ENCODE data around the gene PIK3C2G.

DNA sequence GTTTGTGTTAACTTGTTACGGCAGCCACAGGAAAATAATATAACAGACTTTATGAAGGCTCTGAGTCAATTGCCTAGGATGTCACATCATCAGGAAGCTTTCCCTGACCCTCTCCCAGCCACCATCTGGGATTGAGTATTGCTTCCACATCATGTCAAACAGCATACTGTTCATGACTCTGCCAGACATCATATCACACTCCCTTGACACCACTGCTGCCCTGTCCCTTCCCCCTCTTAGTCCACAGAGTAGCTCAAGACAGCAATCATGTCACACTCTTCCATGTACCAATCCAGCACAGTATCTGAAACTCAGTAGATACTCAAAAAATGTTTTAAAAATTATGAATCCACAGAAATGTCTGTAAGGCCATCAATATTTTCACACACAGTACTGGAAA is 168.0 kb downstream of the PIK3C2G start:
- TF ChIP-seq, protein P1, sequence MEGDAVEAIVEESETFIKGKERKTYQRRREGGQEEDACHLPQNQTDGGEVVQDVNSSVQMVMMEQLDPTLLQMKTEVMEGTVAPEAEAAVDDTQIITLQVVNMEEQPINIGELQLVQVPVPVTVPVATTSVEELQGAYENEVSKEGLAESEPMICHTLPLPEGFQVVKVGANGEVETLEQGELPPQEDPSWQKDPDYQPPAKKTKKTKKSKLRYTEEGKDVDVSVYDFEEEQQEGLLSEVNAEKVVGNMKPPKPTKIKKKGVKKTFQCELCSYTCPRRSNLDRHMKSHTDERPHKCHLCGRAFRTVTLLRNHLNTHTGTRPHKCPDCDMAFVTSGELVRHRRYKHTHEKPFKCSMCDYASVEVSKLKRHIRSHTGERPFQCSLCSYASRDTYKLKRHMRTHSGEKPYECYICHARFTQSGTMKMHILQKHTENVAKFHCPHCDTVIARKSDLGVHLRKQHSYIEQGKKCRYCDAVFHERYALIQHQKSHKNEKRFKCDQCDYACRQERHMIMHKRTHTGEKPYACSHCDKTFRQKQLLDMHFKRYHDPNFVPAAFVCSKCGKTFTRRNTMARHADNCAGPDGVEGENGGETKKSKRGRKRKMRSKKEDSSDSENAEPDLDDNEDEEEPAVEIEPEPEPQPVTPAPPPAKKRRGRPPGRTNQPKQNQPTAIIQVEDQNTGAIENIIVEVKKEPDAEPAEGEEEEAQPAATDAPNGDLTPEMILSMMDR (conservative IDR thresholded peaks at IDR 0.05; ENCODE audit: low read depth, low read length), result no peak
- no peak for TF ChIP-seq EZH2 (IDR thresholded peaks at IDR 0.05; ENCODE audit: low read length, unreplicated experiment)
- no peak for TF ChIP-seq EZH2phosphoT487 (IDR thresholded peaks at IDR 0.05; ENCODE audit: borderline replicate concordance, low read length)

Measured in PC-3 (cell line).